ENCODE results near the gene DENND2A. TPM values are rescaled to one million over a fixed set of nuclear protein-coding genes. Genes with fewer than 3 reads are reported as not detected.

The DENND2A gene
- total and polyA plus RNA-seq, 2 of the 4 experiments (the other 2 are of a cell fraction), result 7.5 to 10.3 TPM

GRCh38 chr7:140484951-140485499 lies 155.6 kb downstream of the DENND2A start:
- Histone ChIP-seq H2AK5ac (ENCODE audit: low read depth, low read length) (no peak overlapping the region), H2BK120ac (ENCODE audit: low read depth, low read length) (no peak overlapping the region), H3K23ac (ENCODE audit: low read depth, low read length) (no peak overlapping the region), H3K36me3 (ENCODE audit: control insufficient read depth, insufficient read depth, low read length) (no peaks in the 10 kb centered on the region), H3K14ac (replicated peaks; ENCODE audit: low read depth, low read length) (no peak overlapping the region), H4K8ac (ENCODE audit: low read depth in 2 of 2, low read length in 2 of 2) (no peak overlapping the region), H2AFZ (replicated peaks; ENCODE audit: low read length, poor library complexity) (no peak overlapping the region), H3K56ac (ENCODE audit: extremely low read depth, insufficient read depth, low read length) (no peak overlapping the region), H3K27me3 (ENCODE audit: control insufficient read depth, insufficient read depth, low read length) (peaks cover 11% of the 10 kb centered on the region), H3K18ac (ENCODE audit: low read depth, low read length) (no peak overlapping the region), H3K4me3 (ENCODE audit: insufficient read depth, low read depth, low read length) (no peak overlapping the region), H2BK20ac (ENCODE audit: low read depth, low read length) (no peak overlapping the region), H3K9me3 (ENCODE audit: control insufficient read depth, insufficient read depth, low read length) (no peaks in the 10 kb centered on the region), H3K79me1 (ENCODE audit: low read depth in 1 of 2, low read length in 2 of 2) (no peaks in the 10 kb centered on the region), H4K20me1 (ENCODE audit: insufficient read depth, low read length) (no peaks in the 10 kb centered on the region), H3K4ac (ENCODE audit: low read depth, low read length) (no peak overlapping the region), H3K9ac (ENCODE audit: low read depth, low read length) (no peak overlapping the region), H2BK5ac (ENCODE audit: low read depth, low read length, poor library complexity, severe bottlenecking) (no peak overlapping the region), H2AK9ac (replicated peaks; ENCODE audit: low read depth, low read length, poor library complexity) (no peak overlapping the region), H3K9me1 (ENCODE audit: insufficient read depth, low read length) (no peaks in the 10 kb centered on the region), H4K91ac (ENCODE audit: insufficient read depth, low read depth, low read length) (no peak overlapping the region), H4K5ac (ENCODE audit: low read depth, low read length) (no peak overlapping the region), H3K4me1 (ENCODE audit: control insufficient read depth, insufficient read depth, low read length) (no peaks in the 10 kb centered on the region), H2BK15ac (ENCODE audit: low read depth, low read length) (no peak overlapping the region), H3K27ac (ENCODE audit: insufficient read depth, low read length) (no peak overlapping the region), H3K4me2 (ENCODE audit: low read depth, low read length) (no peak overlapping the region)
- ATAC-seq (ENCODE audit: low read depth), result no peak
- intact Hi-C loops (cut with micrococcal nuclease) (no loop called here), in situ Hi-C loops (cut with MboI; ENCODE audit: low sequenced_read_pairs) (no loop called here), dilution Hi-C loops (cut with HindIII; ENCODE audit: low sequenced_read_pairs, unreplicated experiment) (no loop called here)
- ChIA-PET CTCF (no interaction called here), POLR2A (ENCODE audit: unreplicated experiment) (no interaction called here)
- BruUV-seq (replicated peaks), result no TSS peak
- TF ChIP-seq CHD1 (IDR thresholded peaks at IDR 0.05; ENCODE audit: low read depth, low read length) (no peak), CEBPB (IDR thresholded peaks at IDR 0.05; ENCODE audit: low read depth, low read length) (no peak), MAFK (IDR thresholded peaks at IDR 0.05; ENCODE audit: low read depth, low read length) (no peak), POLR2A (IDR thresholded peaks at IDR 0.05; ENCODE audit: low read depth, low read length) (no peak), SMC3 (IDR thresholded peaks at IDR 0.05; ENCODE audit: low read depth, low read length) (no peak)
- TF ChIP-seq, protein P1, sequence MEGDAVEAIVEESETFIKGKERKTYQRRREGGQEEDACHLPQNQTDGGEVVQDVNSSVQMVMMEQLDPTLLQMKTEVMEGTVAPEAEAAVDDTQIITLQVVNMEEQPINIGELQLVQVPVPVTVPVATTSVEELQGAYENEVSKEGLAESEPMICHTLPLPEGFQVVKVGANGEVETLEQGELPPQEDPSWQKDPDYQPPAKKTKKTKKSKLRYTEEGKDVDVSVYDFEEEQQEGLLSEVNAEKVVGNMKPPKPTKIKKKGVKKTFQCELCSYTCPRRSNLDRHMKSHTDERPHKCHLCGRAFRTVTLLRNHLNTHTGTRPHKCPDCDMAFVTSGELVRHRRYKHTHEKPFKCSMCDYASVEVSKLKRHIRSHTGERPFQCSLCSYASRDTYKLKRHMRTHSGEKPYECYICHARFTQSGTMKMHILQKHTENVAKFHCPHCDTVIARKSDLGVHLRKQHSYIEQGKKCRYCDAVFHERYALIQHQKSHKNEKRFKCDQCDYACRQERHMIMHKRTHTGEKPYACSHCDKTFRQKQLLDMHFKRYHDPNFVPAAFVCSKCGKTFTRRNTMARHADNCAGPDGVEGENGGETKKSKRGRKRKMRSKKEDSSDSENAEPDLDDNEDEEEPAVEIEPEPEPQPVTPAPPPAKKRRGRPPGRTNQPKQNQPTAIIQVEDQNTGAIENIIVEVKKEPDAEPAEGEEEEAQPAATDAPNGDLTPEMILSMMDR (conservative IDR thresholded peaks at IDR 0.05; ENCODE audit: low read depth, low read length), result no peak
- no peak for DNase-seq
- WGBS, 2 experiments (ENCODE audit: extremely low coverage in 2 of 2, insufficient read length in 1 of 2), result no CpG with 5 or more reads among the region's 5 CpGs

Measured in IMR-90 (cell line).